Large intestine (tissue), 3 donors: ENCODE measurements around the gene NFRKB. TPM values are rescaled to one million over a fixed set of nuclear protein-coding genes. Genes with fewer than 3 reads are reported as not detected.
A peak's percentile ranks its signal among the peaks of the same experiment; 100 is the strongest.
"Not testable (repeated sequence)": the region's sequence is repeated elsewhere in the genome, so short reads cannot be mapped to it uniquely, and the experiment has no call there.

ENCODE experiments used
- DNase-seq, 2 donors: peaks; one replicate each; pipeline versions ENCODE4 v3.0.0 to v3.0.0-alpha.2; 2013
- H3K27ac ChIP-seq: one replicate; pipeline ENCODE4 v1.5.1; 2013; ENCODE audit warnings: low read length
- H3K27me3 ChIP-seq: 2 replicates; pipeline ENCODE4 v1.6.1; 2013; ENCODE audit warnings: low read length; ENCODE audit not compliant: control insufficient read depth, insufficient read depth
- H3K36me3 ChIP-seq: 2 replicates; pipeline ENCODE4 v1.6.1; 2013; ENCODE audit warnings: low read length; ENCODE audit not compliant: control insufficient read depth, insufficient read depth
- H3K4me1 ChIP-seq: one replicate; pipeline ENCODE4 v1.6.1; 2013; ENCODE audit warnings: low read length; ENCODE audit not compliant: control insufficient read depth, insufficient read depth
- H3K4me3 ChIP-seq: one replicate; pipeline ENCODE4 v1.5.1; 2013; ENCODE audit warnings: low read length
- H3K9me3 ChIP-seq: one replicate; pipeline ENCODE4 v1.6.1; 2013; ENCODE audit warnings: mild to moderate bottlenecking, low read depth, low read length, moderate library complexity; ENCODE audit not compliant: control insufficient read depth
- WGBS: methylation state at CpG from one replicate; pipeline ENCODE4 v1.1.5; 2013; ENCODE audit warnings: low lambda C conversion rate; ENCODE audit not compliant: insufficient coverage; 5-methylcytosine and 5-hydroxymethylcytosine counted together
- polyA plus RNA-seq: library from polyadenylated mRNA; unstranded; fragments of 120-200 nt; gene quantifications from one replicate; pipeline ENCODE4 v1.2.1, GENCODE V29; 2013

The NFRKB gene
- polyA plus RNA-seq, 1 donor: 32.8 TPM

- H3K27ac ChIP-seq: no peak overlapping the region
- H3K4me3 ChIP-seq: peak overlapping the region; percentile 86
- peaks cover 16% of the 10 kb centered on the region for H3K36me3 ChIP-seq
- no peaks in the 10 kb centered on the region for H3K4me1 ChIP-seq
- no peak for DNase-seq
- WGBS: 67% methylated on average over 3 of the region's 9 CpGs
- no peaks in the 10 kb centered on the region for H3K27me3 ChIP-seq
- H3K9me3 ChIP-seq: no peaks in the 10 kb centered on the region
These were observed 684 bp upstream of the NFRKB start for GRCh38 chr11:129896062-129896461.

DNA sequence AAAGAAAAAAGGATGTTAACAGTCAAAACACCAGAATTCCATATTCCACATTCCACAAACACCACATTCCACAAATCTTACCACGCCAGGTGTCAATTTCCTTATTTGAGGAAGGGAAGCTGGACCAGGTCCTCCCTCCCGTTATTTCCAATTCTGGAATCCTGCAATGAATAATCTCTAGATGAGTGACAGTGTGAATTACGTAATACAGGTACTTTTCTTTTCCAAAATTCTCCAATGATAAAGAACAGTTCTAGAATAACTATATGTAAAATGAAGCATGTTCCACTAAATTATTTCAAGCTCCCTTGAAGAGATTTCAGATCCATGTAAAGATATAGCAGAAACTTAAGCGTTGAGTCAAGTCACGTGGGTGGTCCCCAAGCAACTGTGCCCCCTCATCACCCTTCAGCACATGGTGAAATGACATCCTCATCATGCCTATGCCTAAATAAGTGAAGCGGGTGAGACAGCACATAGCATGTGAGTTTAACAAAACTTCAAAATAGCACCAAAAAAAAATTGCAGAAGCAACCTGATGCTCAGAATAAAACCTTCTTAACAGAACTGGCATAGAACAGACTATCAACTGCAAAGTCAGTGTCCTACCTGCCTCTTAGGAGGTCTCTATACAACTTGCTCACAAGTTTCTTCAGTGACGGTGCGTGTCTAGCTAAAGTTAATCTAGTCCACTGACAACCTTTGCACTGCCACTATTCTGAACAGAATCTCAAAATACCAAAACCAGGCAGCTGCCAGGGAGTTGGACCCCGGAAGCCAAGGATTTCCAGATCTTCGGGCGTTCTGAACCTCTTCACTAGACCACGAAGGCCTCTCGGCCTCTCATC, 876 bp downstream of the NFRKB start:
- Histone ChIP-seq H3K27ac (peak overlapping the region; percentile 74), H3K4me3 (peak overlapping the region; percentile 86), H3K27me3 (no peaks in the 10 kb centered on the region), H3K36me3 (peaks cover 27% of the 10 kb centered on the region), H3K4me1 (no peaks in the 10 kb centered on the region), H3K9me3 (no peaks in the 10 kb centered on the region)
- DNase-seq: peak in 1 of 2 donors; percentile 54
- no CpG with 5 or more reads among the region's 13 CpGs for WGBS

- DNase-seq: no peak
- H3K4me1 ChIP-seq: no peaks in the 10 kb centered on the region
- H3K27ac ChIP-seq: no peak overlapping the region
- WGBS: no CpG with 5 or more reads among the region's 5 CpGs
- H3K36me3 ChIP-seq: peaks cover 81% of the 10 kb centered on the region
- H3K9me3 ChIP-seq: no peaks in the 10 kb centered on the region
- no peaks in the 10 kb centered on the region for H3K27me3 ChIP-seq
- H3K4me3 ChIP-seq: no peak overlapping the region
These were observed 6.9 kb downstream of the NFRKB start for GRCh38 chr11:129888451-129888850.

DNA sequence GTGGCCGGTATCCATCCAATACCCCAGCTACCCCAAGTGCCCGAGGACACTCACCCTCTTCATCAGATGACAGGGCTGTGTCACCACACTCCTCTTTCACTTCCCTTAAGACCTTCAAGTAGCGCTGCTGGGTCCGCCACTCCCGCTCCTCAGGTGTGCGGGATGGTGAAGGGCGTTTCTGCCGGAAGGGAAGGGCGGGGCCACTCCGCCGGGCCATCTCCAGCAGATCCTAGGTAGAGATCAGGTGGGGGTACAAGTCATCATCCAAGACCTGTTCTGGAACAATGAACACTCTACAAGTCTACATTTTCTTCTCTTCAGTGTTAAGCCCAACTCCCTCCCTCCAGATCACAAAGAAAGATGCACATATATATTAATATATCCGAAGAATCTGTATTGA, 10.0 kb downstream of the NFRKB start:
- WGBS: no CpG with 5 or more reads among the region's 12 CpGs
- Histone ChIP-seq H3K36me3 (peaks cover 91% of the 10 kb centered on the region), H3K9me3 (no peaks in the 10 kb centered on the region), H3K4me3 (no peak overlapping the region), H3K27me3 (no peaks in the 10 kb centered on the region), H3K27ac (no peak overlapping the region), H3K4me1 (no peaks in the 10 kb centered on the region)
- DNase-seq: no peak

- peaks cover 92% of the 10 kb centered on the region for H3K36me3 ChIP-seq
- no peaks in the 10 kb centered on the region for H3K4me1 ChIP-seq
- no peak overlapping the region for H3K4me3 ChIP-seq
- WGBS: no CpG with 5 or more reads among the region's 8 CpGs
- H3K9me3 ChIP-seq: no peaks in the 10 kb centered on the region
- H3K27ac ChIP-seq: no peak overlapping the region
- no peaks in the 10 kb centered on the region for H3K27me3 ChIP-seq
- no peak for DNase-seq
These were observed 10.8 kb downstream of the NFRKB start for GRCh38 chr11:129884581-129884980.

- Histone ChIP-seq H3K9me3 (no peaks in the 10 kb centered on the region), H3K4me1 (no peaks in the 10 kb centered on the region), H3K27me3 (no peaks in the 10 kb centered on the region), H3K27ac (no peak overlapping the region), H3K36me3 (peaks cover 96% of the 10 kb centered on the region), H3K4me3 (no peak overlapping the region)
- DNase-seq: no peak
- 86% methylated on average over 1 of the region's 9 CpGs for WGBS
These were observed 13.7 kb downstream of the NFRKB start for GRCh38 chr11:129881570-129882170.

DNA sequence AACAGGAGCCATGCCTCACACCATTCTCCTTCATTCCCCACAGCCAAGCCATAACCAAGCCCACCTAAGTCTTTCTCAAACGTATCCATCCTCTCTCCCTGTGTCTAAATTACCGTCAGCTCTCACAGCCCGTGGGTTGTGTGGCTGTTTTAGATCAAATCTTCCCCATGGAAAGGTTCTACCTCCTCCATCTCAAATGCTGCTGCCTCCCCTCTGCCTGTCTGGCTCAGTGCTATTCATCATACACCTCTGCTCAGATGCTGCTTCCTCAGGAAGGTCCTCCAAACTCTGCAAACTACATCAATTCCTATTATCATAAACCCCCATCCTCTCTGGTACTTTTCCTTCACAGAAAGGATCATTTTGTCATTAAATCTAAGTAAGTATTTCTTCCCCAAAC, 15.1 kb downstream of the NFRKB start:
- WGBS: no CpG with 5 or more reads among the region's 3 CpGs
- Histone ChIP-seq H3K36me3 (peaks cover 96% of the 10 kb centered on the region), H3K4me3 (no peak overlapping the region), H3K27me3 (no peaks in the 10 kb centered on the region), H3K4me1 (no peaks in the 10 kb centered on the region), H3K9me3 (no peaks in the 10 kb centered on the region), H3K27ac (no peak overlapping the region)
- DNase-seq: no peak

- no peak for DNase-seq
- Histone ChIP-seq H3K27me3 (no peaks in the 10 kb centered on the region), H3K4me3 (no peak overlapping the region), H3K27ac (no peak overlapping the region), H3K36me3 (peaks cover 87% of the 10 kb centered on the region), H3K9me3 (no peaks in the 10 kb centered on the region), H3K4me1 (peaks cover under 1% of the 10 kb centered on the region)
- WGBS: 74% methylated on average over 2 of the region's 7 CpGs
These were observed 23.5 kb downstream of the NFRKB start for GRCh38 chr11:129871914-129872313.

GRCh38 chr11:129868626-129869025, 26.8 kb downstream of the NFRKB start:
- not testable (repeated sequence) for H3K27ac ChIP-seq, H3K9me3 ChIP-seq, H3K4me3 ChIP-seq, DNase-seq, H3K27me3 ChIP-seq
- peaks cover 15% of the 10 kb centered on the region for H3K4me1 ChIP-seq
- H3K36me3 ChIP-seq: peaks cover 81% of the 10 kb centered on the region
- 100% methylated on average over 1 of the region's 16 CpGs for WGBS

DNA sequence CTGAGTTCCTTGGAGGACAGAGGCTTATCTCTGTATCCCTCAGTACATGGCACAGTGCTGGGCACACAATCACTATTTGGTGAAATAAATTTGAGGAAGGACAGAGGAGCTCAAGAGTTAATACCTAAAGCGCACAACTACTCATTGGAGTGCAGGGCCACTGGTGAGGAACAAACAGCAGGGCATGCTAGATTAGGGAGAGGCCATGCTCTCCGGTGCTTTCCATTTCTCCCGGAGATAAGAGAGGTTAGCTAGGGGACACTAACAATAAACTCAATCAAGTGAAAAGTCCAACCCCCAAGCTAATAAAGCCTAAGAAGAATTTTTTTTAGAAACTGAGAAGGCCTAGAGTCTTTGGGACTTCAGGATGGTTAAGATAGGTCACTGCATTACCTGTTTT, 29.1 kb downstream of the NFRKB start:
- no peaks in the 10 kb centered on the region for H3K27me3 ChIP-seq
- H3K27ac ChIP-seq: peak overlapping the region; percentile 44
- peak; percentile 49 to 69 for DNase-seq
- H3K4me3 ChIP-seq: no peak overlapping the region
- H3K4me1 ChIP-seq: peaks cover 23% of the 10 kb centered on the region
- no CpG with 5 or more reads among the region's 3 CpGs for WGBS
- no peaks in the 10 kb centered on the region for H3K9me3 ChIP-seq
- peaks cover 63% of the 10 kb centered on the region for H3K36me3 ChIP-seq
